HCT116 (cell line): Measurements from ENCODE around the gene SLC22A2. TPM values are rescaled to one million over a fixed set of nuclear protein-coding genes. Genes with fewer than 3 reads are reported as not detected.

Experiments
- ATAC-seq: fragments of 200-7000 bp; cut with Tn5 transposase; 2 replicates; pipeline ENCODE4 v1.9.1; 2020; ENCODE audit warnings: mild to moderate bottlenecking, moderate library complexity
- BruUV-seq: library from RNA; stranded (reverse); fragments of 400-500 nt; replicated peaks from 2 replicates; lab custom pipeline; 2021; lab: Mats Ljungman, UMichigan
- CTCF ChIA-PET: fragments of 300-600 bp; sonication (Branson Sonifier 250); formaldehyde crosslinking; loops from one replicate; lab custom pipeline; 2021; ENCODE audit warnings: antibody characterized with exemption; lab: Charles Lee
- POLR2A ChIA-PET: fragments of 300-600, 350-600 bp; sonication (Branson Sonifier 250); formaldehyde crosslinking; loops from one replicate; lab custom pipeline; 2021; ENCODE audit warnings: antibody characterized with exemption; lab: Charles Lee
- RAD21 ChIA-PET, 2 experiments: fragments of 300-600 bp; sonication (Branson Sonifier 250); formaldehyde crosslinking; loops; one replicate each; lab custom pipeline; 2023; ENCODE audit warnings: low total read pairs in 2 of 2; ENCODE audit not compliant: uncharacterized antibody in 2 of 2, unreplicated experiment in 2 of 2, low non-redundant PET in 1 of 2; lab: Charles Lee
- DNase-seq: peaks from one replicate; pipeline ENCODE4 v3.0.0-alpha.2; 2010; ENCODE audit warnings: low read depth, low spot score
- H2AFZ ChIP-seq: fragments of 200-600 bp; shearing (Covaris generic), sonication (generic); 2 replicates; pipeline ENCODE4 v1.6.1; 2017; ENCODE audit warnings: low read depth, mixed run types, mixed read lengths, antibody characterized with exemption, low read length; ENCODE audit not compliant: poor library complexity, severe bottlenecking
- H3K27ac ChIP-seq: 2 replicates; pipeline ENCODE4 v1.5.1; 2012; ENCODE audit warnings: low read depth, low read length
- H3K27me3 ChIP-seq: fragments of 200-600 bp; sonication (generic); 2 replicates; pipeline ENCODE4 v1.6.1; 2016; ENCODE audit warnings: mixed run types, low read length, mixed read lengths; ENCODE audit not compliant: insufficient read depth
- H3K36me3 ChIP-seq, 2 experiments: fragments of 200-500 bp in 1 of 2; fragments of 200-600 bp in 1 of 2; sonication (Bioruptor generic) in 1 of 2; sonication (generic) in 1 of 2; 2 replicates each; pipeline versions ENCODE4 v1.5.1 to v1.6.1; 2014 to 2016; ENCODE audit warnings: low read length in 2 of 2, inconsistent platforms in 1 of 2, mixed read lengths in 1 of 2, mixed run types in 1 of 2; ENCODE audit not compliant: insufficient read depth in 2 of 2, control insufficient read depth in 1 of 2
- H3K4me1 ChIP-seq, 2 experiments: fragments of 200-600 bp in 1 of 2; sonication (generic) in 1 of 2; 2 replicates each; pipeline versions ENCODE4 v1.5.1 to v1.6.1; 2012 to 2017; ENCODE audit warnings: low read length in 2 of 2, inconsistent platforms in 1 of 2, mild to moderate bottlenecking in 1 of 2, mixed read lengths in 1 of 2, mixed run types in 1 of 2, moderate library complexity in 1 of 2; ENCODE audit not compliant: insufficient read depth in 2 of 2, control insufficient read depth in 1 of 2
- H3K4me2 ChIP-seq: fragments of 200-600 bp; sonication (generic); 2 replicates; pipeline ENCODE4 v1.6.1; 2017; ENCODE audit warnings: mixed run types, low read length, mixed read lengths
- H3K4me3 ChIP-seq, 2 experiments: fragments of 200-600 bp in 1 of 2; sonication (generic) in 1 of 2; replicated peaks in 1 of 2; 2 replicates each; pipeline ENCODE4 v1.5.1; 2011 to 2016; ENCODE audit warnings: low read length in 2 of 2, control low read depth in 1 of 2, low read depth in 1 of 2, mild to moderate bottlenecking in 1 of 2, mixed read lengths in 1 of 2, mixed run types in 1 of 2
- H3K79me2 ChIP-seq: fragments of 200-600 bp; sonication (generic); 2 replicates; pipeline ENCODE4 v1.6.1; 2017; ENCODE audit warnings: mild to moderate bottlenecking, mixed run types, low read length, moderate library complexity, mixed read lengths; ENCODE audit not compliant: insufficient read depth
- H3K9ac ChIP-seq: fragments of 200-600 bp; sonication (generic); 2 replicates; pipeline ENCODE4 v1.6.1; 2016; ENCODE audit warnings: low read length, mixed read lengths
- H3K9me2 ChIP-seq: fragments of 200-600 bp; sonication (generic), shearing (Covaris generic); 2 replicates; pipeline ENCODE4 v1.6.1; 2017; ENCODE audit warnings: mixed run types, mild to moderate bottlenecking, moderate library complexity; ENCODE audit not compliant: insufficient read depth
- H3K9me3 ChIP-seq, 2 experiments: fragments of 200-500 bp in 1 of 2; fragments of 200-600 bp in 1 of 2; sonication (Bioruptor generic) in 1 of 2; sonication (generic) in 1 of 2; 2 replicates each; pipeline ENCODE4 v1.6.1; 2014 to 2017; ENCODE audit warnings: low read length in 2 of 2, mixed read lengths in 2 of 2, inconsistent platforms in 1 of 2, low read depth in 1 of 2, mild to moderate bottlenecking in 1 of 2, mixed run types in 1 of 2, moderate library complexity in 1 of 2; ENCODE audit not compliant: control insufficient read depth in 1 of 2, insufficient read depth in 1 of 2
- H4K20me1 ChIP-seq: fragments of 200-600 bp; sonication (generic), shearing (Covaris generic); 2 replicates; pipeline ENCODE4 v1.6.1; 2017; ENCODE audit warnings: mixed run types, mild to moderate bottlenecking, moderate library complexity; ENCODE audit not compliant: insufficient read depth
- FOSL1 ChIP-seq: IDR thresholded peaks from 2 replicates; pipeline ENCODE4 v1.6.1; 2012; ENCODE audit warnings: low read depth
- SIN3A ChIP-seq: IDR thresholded peaks from 2 replicates; pipeline ENCODE4 v1.6.1; 2012; ENCODE audit warnings: low read depth
- SP1 ChIP-seq: IDR thresholded peaks from 2 replicates; pipeline ENCODE4 v1.6.1; 2012; ENCODE audit warnings: low read depth
- intact Hi-C: fragments of 100-400 bp; cut with micrococcal nuclease; formaldehyde crosslinking; loops from 2 replicates; pipeline ENCODE4 v1.10.0; 2022
- total RNA-seq: library from RNA; stranded (reverse); gene quantifications from one replicate; pipeline ENCODE4 v1.2.1, GENCODE V29; 2021; ENCODE audit not compliant: unreplicated experiment
- TF ChIP-seq, protein P1 (sequence below), 3 experiments: fragments of 200-600 bp in 1 of 3; sonication (generic) in 1 of 3; IDR thresholded peaks in 2 of 3; conservative IDR thresholded peaks in 1 of 3; 2 replicates each; pipeline ENCODE4 v1.5.1; 2012 to 2017; ENCODE audit warnings: low read depth in 2 of 3, low read length in 2 of 3, antibody characterized with exemption in 1 of 3, borderline replicate concordance in 1 of 3, control low read depth in 1 of 3, mild to moderate bottlenecking in 1 of 3, mixed read lengths in 1 of 3, mixed run types in 1 of 3, moderate library complexity in 1 of 3; ENCODE audit not compliant: insufficient read depth in 1 of 3
- TF ChIP-seq, protein P2 (sequence below): IDR thresholded peaks from 2 replicates; pipeline ENCODE4 v1.6.1; 2011; ENCODE audit warnings: mild to moderate bottlenecking, low read length, moderate library complexity; ENCODE audit not compliant: insufficient replicate concordance; ENCODE audit errors: extremely low read depth

Gene SLC22A2
- total RNA-seq, 1 experiment from 2014 or later, result not detected

DNA sequence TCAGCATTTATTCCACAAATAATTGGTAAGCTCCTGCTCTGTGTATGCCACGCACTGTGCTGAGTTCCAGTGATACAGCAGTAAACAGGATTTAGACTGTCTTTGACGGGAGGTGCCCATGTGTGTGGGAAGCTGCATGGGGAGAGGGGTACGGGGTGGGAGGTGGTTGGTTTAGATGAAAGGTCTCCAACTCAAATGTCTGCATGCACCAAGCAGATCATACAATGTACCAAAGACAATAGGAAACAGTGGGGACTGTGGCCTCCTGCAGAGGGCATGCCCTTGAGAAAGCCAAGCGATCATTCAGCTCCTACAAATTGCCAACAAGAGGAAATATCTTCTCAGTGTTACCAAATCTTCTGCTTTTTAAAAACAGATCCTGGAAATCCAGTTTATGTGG lies 36.1 kb downstream of the SLC22A2 start:
- no peak for ATAC-seq
- intact Hi-C loops, result no loop called here
- H4K20me1 ChIP-seq, result no peaks in the 10 kb centered on the region
- no peak overlapping the region for H3K4me3 ChIP-seq
- ChIA-PET RAD21 (interaction anchor here in 1 of 2 experiments (2.7 kb wide), 1 partner anchor 233 kb away, joined by 6 read pairs; no protein-coding TSS in a partner anchor), CTCF (interaction anchor here (2.5 kb wide), 1 partner anchor 233 kb away, joined by 23 read pairs; no protein-coding TSS in a partner anchor), POLR2A (no interaction called here)
- no peak for TF ChIP-seq FOSL1
- TF ChIP-seq, protein P1, sequence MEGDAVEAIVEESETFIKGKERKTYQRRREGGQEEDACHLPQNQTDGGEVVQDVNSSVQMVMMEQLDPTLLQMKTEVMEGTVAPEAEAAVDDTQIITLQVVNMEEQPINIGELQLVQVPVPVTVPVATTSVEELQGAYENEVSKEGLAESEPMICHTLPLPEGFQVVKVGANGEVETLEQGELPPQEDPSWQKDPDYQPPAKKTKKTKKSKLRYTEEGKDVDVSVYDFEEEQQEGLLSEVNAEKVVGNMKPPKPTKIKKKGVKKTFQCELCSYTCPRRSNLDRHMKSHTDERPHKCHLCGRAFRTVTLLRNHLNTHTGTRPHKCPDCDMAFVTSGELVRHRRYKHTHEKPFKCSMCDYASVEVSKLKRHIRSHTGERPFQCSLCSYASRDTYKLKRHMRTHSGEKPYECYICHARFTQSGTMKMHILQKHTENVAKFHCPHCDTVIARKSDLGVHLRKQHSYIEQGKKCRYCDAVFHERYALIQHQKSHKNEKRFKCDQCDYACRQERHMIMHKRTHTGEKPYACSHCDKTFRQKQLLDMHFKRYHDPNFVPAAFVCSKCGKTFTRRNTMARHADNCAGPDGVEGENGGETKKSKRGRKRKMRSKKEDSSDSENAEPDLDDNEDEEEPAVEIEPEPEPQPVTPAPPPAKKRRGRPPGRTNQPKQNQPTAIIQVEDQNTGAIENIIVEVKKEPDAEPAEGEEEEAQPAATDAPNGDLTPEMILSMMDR (IDR thresholded peaks at IDR 0.05 in 2 of 3, conservative IDR thresholded peaks at IDR 0.05 in 1 of 3; ENCODE audit: borderline replicate concordance in 1 of 3, insufficient read depth in 1 of 3, low read depth in 2 of 3, low read length in 2 of 3), result no peak
- TF ChIP-seq SP1, result no peak
- TF ChIP-seq SIN3A, result no peak
- TF ChIP-seq, protein P2, sequence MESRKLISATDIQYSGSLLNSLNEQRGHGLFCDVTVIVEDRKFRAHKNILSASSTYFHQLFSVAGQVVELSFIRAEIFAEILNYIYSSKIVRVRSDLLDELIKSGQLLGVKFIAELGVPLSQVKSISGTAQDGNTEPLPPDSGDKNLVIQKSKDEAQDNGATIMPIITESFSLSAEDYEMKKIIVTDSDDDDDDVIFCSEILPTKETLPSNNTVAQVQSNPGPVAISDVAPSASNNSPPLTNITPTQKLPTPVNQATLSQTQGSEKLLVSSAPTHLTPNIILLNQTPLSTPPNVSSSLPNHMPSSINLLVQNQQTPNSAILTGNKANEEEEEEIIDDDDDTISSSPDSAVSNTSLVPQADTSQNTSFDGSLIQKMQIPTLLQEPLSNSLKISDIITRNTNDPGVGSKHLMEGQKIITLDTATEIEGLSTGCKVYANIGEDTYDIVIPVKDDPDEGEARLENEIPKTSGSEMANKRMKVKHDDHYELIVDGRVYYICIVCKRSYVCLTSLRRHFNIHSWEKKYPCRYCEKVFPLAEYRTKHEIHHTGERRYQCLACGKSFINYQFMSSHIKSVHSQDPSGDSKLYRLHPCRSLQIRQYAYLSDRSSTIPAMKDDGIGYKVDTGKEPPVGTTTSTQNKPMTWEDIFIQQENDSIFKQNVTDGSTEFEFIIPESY, result no peak
- BruUV-seq, result no TSS peak
- no peaks in the 10 kb centered on the region for H3K9me2 ChIP-seq
- no peaks in the 10 kb centered on the region for H3K4me1 ChIP-seq
- H3K9me3 ChIP-seq, result peaks cover 3 to 5% of the 10 kb centered on the region in 2 experiments; a peak in 2 of 4 replicates
- H3K79me2 ChIP-seq, result no peaks in the 10 kb centered on the region
- no peak for DNase-seq
- H3K4me2 ChIP-seq, result no peak overlapping the region
- H3K9ac ChIP-seq, result no peak overlapping the region
- no peak overlapping the region for H3K27ac ChIP-seq
- no peak overlapping the region for H2AFZ ChIP-seq
- no peaks in the 10 kb centered on the region for H3K27me3 ChIP-seq
- no peaks in the 10 kb centered on the region for H3K36me3 ChIP-seq
